Hematopoietic multipotent progenitor cell treated with erythropoietin and hydrocortisone succinate and interleukin-3 and kit ligand, for 17 days (in vitro differentiated cells): ENCODE data around the gene RFT1.
A peak's percentile ranks its signal among the peaks of the same experiment; 100 is the strongest.

ENCODE experiments used
- DNase-seq: peaks from one replicate; pipeline ENCODE4 v3.0.0-alpha.2; 2015; ENCODE audit warnings: low spot score

RFT1 gene

DNA sequence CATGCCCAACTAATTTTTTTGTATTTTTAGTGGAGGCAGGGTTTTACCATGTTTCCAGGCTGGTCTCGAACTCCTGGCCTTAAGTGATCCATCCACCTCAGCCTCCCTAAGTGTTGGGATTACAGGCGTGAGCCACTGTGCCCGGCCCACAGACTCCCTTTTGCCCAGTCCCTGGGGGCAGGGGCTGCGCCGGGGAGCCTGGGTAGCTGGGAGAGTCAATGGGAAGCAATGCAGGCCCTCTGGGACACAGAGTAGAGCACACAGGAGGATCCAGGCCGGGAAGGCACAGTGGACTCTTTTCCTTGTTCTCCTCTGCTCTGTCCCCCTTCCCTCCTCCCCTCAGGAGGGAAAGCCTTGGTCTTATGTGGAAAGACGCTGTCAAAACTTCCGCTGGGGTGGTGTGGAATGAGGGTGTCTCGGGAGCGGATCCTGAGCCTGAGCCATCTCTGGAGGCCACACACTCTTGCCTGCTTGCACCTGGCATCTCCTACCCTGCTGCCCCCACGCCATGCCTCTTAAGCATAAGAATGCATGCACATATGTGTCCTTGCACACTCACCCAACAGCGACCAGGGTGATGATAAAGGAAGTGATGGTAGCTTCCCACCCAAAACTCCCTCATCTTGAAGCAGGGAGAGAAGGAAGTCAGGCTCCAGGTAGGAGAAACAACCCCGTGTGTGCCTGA lies 18.9 kb upstream of the RFT1 start:
- no peak for DNase-seq

- no peak for DNase-seq
These were observed 17.7 kb upstream of the RFT1 start for GRCh38 chr3:53147903-53148400.

DNA sequence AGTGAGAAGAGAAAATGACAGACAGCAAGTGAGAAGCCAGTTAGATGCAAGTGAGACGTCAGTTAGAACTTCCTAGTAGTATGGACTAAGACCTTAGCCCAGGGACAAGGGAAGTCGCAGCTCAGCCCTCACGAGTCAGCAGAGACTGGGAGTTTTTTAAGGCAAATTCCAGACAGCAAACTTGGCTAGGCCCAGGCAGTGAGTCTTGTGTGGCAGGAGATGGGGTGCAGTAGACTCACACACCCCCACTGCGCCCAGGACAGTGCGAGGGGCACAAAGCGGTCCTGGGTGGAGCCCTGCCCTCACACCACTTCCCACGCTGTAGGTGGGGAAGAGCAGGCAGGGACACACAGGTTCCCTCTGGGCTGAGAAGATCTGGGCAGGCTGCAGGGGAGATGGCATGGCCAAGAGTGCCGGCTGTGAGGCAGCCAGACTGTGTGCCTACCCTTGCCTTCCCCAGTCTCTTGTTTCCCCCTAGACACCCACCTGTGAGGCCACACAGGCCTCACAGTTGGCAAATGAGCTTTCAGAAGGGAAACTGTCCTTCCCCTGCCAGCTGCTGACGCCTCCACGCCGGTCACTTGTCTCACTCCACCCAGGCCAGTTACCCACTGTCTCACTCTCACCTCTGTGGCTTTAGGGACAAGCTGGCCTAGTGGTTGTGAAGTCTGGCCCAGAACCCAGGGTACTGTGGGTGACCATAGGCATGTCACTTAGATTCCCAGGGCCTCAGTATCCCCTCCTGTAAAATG lies 17.1 kb upstream of the RFT1 start:
- DNase-seq: no peak

- DNase-seq: no peak
These were observed 16.2 kb upstream of the RFT1 start for GRCh38 chr3:53146319-53146891.

DNA sequence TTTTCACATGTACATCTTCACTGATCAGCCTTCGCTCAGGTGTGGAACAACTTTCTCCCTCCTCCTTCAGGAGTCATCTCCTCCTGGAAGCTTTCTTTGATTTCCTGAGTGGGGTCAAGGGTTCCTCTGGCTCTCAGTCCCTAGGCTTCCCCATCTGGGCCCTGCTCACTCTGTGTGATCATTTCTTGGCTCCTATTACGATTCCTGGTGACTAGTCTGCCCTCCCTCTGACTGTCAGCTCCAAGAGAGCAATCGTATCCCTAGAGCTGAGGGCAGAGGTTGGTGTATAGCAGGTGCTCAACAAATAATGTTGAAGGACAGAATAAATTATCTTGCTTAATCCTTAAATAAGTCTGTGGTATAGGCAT lies 15.5 kb upstream of the RFT1 start:
- no peak for DNase-seq

- DNase-seq: no peak
These were observed 14.9 kb upstream of the RFT1 start for GRCh38 chr3:53144862-53145712.

GRCh38 chr3:53144446-53144845 lies 14.2 kb upstream of the RFT1 start:
- DNase-seq: no peak

DNA sequence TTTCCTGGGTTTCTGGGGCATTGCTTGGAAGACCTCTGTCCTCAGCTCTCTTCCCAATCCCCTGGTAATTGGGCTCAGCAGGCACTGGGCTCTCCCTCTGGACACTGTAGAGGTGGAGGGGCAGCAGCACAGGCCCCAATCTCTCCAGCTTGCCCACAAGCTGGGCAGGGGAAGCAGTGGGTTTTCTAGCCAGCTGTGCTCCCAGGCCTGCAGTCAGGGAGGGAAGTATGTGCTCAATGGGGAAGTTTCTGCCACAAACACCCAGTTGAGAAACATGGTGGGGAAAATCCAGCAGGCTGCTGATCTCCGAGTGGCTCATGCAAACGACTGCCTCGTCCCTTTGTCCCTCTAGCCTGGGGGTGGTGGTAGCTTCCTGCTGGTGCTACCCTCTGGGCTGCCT lies 12.8 kb upstream of the RFT1 start:
- DNase-seq: no peak

DNA sequence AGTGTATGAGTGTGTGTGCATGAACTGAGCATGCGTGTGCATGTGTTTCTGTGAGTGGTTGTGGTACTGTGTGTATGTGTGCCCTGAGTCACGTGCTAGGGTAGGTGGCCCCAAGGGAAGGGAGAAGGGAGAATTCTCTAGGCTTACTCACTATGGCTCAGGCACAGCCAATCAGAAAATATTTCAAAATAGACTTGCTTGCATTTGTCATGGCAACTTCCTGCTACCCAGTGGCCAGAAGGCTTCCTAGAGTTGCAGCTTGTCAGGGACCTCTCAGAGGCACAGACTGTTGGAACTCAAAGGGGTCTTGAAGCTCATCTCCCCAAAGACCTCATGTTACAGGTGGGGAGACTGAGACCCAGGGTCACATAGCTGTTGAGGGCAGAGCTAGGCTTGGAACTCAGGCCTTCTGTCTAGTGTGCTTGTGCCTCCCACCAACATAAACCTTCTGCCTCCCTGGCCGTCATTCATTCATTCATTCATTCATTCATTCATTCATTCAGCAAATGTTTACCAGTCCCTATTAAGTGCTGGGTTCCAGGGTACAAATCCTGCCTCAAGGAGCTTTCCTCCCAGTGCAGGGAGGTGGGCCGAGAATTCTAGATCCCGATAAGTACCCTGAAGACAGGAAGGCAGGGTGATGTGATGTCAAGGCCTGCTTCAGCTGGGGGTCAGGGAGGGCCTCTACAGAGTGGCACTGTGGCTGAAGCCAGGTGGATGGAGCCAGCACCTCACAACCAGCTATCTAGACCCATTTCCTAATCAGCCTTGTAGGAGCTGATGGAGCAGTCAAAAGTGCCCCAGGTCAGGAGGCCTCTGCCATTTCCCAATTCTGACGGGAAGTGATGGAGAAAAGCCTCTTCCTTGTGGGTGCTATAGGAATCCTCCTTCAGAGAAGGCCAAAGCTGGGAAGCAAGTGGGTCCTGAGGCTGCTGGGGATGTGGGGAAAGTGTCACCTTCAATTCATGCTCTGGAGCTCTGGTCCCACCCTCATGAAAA lies 10.9 kb upstream of the RFT1 start:
- DNase-seq: no peak

DNA sequence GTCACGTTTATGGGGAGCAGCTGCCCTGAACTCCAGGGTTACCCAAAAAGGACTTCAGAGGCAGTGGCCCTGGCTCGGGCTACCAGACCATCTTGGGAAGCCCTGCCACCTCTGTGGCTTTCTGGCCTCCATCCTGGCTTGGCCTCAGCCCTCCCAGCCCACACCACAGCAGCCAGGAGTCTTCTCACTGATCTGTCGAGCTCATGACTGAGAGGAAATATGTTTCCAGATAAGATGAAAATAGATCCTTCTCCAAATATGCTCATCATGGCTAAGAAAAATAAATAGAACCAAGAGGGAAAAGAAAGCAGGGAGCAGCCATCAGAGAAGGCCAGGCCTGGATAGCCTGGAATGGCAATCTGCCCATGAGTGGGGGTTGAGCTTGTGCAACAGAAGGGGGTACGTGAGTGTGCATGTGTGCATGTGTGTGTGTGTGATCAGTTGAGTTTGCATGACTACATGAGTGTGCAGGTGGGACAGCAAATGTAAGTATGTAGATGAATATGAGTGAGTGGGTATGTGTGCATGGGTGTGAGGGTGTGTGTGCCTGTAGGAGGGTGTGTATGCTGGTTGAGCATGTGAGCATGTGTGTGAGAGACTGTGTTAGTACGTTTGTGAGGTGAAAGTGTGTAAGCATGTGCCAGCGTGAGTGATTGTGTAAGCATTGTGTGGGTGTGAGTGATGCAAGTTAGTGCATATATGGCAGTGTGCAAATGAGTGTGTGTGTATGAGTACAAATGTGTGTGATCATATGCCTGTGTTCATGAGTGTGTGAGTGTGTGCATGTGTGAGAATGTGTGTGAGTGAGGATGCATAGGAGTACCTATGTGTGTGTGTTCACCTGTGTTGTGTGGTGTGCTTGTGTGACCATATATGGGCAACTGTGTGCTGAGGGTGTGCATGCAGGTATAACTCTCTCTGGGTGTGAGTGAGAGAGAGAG lies 9.9 kb upstream of the RFT1 start:
- no peak for DNase-seq

- DNase-seq: no peak
These were observed 7.7 kb upstream of the RFT1 start for GRCh38 chr3:53137835-53138446.

DNA sequence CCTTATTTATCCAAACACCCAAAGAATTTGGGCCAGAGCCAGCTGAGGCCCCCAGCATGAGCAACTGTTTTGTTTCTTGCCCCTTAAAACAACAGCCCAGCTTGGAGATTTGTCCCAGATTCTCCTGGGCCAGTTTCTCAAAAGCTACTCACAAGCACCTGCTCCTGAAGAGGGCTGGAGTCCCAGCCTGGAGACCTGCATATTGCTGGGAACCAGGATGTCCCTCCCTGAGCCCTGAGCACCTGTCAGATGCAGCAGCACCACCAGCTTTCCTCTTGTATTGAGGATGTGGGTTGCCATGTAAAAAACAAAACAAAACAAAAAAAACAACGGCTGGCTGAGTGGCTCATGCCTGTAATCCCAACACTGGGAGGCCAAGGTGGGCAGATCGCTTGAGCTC lies 7.0 kb upstream of the RFT1 start:
- DNase-seq: no peak

- peak; percentile 68 for DNase-seq
These were observed 4.5 kb upstream of the RFT1 start for GRCh38 chr3:53134631-53135232.

DNA sequence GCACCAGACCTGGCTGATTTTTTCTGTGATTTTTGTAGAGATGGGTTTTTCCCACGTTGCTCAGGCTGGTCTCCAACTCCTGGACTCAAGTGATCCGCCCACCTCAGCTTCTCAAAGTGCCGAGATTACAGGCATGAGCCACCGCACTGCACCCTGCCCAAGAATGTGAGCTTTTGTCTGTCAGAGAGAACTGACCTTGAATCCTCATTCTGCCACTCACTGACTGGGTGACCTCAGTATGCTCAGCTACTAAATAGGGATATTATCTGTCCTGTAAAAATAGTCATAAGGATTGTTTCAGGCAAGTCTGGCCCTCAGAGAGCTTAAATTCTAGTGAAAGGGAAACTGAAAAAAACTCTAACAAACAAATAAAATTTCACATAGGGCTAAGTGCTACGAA lies 2.1 kb upstream of the RFT1 start:
- no peak for DNase-seq

DNA sequence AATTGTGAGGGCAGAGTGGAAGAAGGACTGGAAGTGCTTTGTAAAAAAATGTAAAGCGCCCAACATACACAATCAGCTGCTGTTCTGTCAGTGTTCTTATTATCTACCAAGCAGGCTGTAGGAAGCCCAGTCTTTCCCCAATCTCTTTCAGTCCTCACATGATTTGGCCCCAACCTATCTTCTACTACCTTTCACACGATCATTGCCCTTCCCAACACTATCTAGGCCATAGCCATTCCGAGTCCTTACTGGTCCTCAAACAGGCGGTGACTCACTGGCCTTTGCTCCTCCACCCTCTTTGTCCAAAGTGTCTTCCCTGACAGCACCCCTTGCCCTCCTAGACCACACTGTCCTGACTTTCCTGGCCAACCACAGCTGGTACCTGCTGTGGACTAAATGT lies 861 bp upstream of the RFT1 start:
- peak; percentile 56 for DNase-seq

GRCh38 chr3:53129344-53129743 lies 891 bp downstream of the RFT1 start:
- peak; percentile 72 for DNase-seq

DNA sequence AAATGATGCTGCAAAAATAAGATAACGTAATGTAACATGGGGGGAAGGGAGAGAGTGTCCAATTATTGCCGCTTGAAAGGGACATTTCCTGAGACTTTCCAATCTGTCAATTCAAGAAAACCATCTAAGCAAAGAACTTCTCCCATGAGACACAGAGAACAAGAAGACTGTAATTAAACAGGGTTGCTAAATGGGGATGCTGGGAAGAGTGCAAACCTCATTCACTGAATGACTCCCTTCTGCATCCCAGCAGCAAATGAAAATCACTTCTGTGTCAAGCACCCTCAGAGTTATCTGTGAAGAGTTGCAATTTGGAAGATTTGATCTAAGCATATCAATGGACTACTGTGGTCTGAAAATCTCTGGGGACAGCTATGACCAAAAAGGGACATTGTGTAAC lies 3.6 kb downstream of the RFT1 start:
- no peak for DNase-seq

DNA sequence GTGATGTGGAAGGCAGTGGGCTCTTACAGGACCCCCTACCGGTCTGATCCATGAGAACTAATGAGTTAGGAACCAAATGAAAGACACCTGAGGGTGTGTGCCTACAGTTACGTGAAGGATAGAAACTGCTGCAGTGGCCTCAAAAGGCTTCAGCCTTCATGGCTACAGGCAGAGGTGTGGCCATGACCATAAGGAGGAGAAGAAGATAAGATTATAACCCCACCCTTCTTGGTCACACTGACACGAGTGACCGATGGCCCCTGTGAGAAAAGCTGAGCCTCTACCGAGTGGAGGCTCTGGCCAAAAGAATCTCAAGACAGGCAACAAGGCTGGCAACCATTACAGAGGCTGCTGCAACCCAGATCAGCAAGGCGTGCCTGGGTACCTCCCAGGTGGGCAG lies 6.3 kb downstream of the RFT1 start:
- DNase-seq: no peak

- DNase-seq: no peak
These were observed 6.7 kb downstream of the RFT1 start for GRCh38 chr3:53123510-53123909.
